Occipital lobe (tissue), 2 donors: ENCODE results near the gene RELN. TPM values are rescaled to one million over a fixed set of nuclear protein-coding genes. Genes with fewer than 3 reads are reported as not detected.
"Not testable (repeated sequence)": the region's sequence is repeated elsewhere in the genome, so short reads cannot be mapped to it uniquely, and the experiment has no call there.

Source experiments
- DNase-seq: peaks from one replicate; lab custom pipeline; 2025; lab: John Stamatoyannopoulos, UW
- total RNA-seq: library from RNA; depleted of rRNA; stranded (reverse); fragments of >200 nt; gene quantifications from one replicate; pipeline ENCODE4 v1.2.3, GENCODE V29; 2014

RELN gene
- total RNA-seq, 1 donor from 2014 or later, result 34.2 TPM

DNA sequence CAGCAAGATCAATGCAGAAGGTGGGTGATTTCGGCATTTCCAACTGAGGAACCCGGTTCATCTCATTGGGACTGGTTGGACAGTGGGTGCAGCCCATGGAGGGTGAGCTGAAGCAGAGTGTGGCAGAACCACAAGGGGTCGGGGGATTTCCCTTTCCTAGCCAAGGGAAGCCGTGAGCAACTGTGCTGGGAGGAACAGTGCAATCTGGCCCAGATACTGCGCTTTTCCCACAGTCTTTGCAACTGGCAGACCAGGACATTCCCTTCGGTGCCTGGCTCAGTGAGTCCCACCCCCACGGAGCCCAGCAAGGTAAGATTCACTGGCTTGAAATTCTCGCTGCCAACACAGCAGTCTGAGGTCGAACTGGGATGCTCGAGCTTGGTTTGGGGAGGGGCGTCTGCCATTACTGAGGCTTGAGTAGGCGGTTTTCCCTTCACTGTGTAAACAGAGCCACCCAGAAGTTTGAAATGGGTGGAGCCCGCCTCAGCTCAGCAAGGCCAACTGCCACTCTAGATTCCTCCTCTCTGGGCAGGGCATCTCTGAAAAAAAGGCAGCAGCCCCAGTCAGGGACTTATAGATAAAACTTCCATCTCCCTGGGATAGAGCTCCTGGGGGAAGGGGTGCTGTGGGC, 484.8 kb downstream of the RELN start:
- no peak for DNase-seq

DNA sequence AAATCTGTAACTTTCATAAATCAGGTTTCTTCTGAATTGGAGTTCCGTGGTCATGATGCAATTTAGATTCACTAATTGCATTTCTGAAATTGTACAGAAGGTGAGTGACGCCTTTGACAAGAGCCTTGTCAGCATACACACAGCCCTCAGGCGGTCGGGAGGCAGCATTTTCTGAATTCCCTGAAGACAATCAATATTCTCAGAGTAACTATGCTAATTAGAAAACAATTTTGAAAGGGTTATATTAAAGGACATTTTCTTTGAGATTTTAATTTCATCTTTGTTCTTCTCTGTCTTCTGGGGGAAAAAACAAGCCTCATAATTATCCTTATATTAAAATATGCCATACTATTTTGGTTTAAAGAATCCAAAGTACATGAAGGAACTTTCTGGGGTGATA, 488.3 kb downstream of the RELN start:
- DNase-seq, result no peak

DNA sequence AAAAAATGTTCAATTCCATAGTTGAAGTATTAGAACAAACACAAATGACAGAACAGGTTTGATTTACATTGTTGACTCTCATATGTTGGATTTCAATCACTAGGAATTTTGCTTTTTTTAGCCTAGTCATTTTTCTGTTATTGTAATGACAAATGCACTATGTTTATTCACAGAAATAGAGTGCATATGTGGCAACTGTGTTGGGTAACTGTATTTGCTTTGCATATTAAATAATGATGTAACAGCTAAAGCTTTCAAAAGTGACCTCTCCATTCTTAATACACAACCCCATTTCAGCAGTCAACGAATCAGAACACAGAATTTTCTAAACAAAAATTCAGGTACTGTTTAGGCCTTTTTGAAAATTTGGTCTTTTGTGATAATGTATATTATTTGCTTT, 489.5 kb downstream of the RELN start:
- DNase-seq, result no peak

DNA sequence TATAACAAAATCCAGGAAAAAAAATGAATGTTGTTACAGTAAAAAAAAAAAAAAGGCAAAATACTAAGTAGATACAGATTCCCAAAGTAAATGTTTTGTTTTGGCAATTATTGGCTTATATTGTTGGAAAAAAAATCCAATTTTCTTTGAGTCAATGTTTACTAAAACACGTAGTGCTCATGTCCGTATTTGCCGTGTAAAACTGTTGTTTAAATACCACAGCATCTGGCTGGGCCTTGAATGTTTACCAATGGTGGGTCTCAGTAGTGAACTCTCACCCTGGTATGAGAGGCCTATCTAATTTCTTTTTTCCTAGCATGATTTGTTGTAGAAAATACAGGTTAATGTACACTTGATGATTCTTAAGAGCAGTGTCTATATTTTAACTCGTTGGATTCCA, 502.0 kb downstream of the RELN start:
- DNase-seq, result no peak

DNA sequence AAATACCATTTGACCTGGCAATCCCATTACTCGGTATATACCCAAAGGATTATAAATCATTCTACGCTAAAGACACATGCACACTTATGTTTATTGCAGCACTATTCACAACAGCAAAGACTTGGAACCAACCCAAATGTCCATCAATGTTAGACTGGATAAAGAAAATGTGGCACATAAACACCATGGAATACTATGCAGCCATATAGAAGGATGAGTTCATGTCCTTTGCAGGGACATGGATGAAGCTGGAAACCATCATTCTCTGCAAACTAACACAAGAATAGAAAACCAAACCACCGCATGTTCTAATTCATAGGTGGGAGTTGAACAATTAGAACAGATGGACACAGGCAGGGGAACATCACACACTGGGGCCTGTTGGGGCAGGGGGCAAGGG, 502.6 kb downstream of the RELN start:
- DNase-seq, result not testable (repeated sequence)

DNA sequence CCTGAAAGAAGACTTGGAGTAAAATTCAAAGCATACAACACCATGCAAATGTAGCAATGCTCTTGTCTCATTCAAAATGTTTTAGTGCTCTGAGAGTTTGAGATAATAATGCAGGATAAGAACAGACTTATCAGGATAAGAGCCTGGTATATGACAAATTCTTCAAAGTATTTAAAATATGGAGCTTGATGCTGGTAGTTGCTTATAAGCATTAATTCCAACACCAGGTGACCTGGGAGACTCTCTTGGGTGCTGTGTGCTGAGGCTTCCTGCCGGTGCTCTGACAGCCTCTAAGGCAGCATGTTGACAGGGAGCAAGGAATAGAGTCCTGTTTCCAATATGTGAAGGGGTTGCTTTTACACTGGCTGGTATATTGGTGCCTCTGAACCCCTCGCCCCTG, 508.7 kb downstream of the RELN start:
- no peak for DNase-seq

DNA sequence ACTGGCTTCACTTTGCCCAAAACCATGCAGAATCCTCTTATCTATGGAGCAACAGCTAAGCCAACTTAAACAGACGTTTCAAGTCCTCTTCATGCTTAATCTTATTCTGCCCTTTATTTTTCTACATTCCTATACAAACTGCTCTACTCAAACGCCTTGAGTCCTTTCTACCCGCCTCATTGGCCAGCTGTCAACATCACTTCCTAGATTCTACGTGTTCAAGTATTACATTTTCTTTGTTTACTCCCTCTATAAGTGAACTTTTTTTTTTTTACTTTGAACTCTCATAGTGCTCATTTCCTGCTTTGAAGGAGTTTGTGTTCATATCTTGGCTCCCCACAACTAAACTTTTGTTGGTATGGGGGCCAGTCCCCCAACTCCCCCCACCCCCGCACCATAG, 514.5 kb downstream of the RELN start:
- DNase-seq, result no peak

DNA sequence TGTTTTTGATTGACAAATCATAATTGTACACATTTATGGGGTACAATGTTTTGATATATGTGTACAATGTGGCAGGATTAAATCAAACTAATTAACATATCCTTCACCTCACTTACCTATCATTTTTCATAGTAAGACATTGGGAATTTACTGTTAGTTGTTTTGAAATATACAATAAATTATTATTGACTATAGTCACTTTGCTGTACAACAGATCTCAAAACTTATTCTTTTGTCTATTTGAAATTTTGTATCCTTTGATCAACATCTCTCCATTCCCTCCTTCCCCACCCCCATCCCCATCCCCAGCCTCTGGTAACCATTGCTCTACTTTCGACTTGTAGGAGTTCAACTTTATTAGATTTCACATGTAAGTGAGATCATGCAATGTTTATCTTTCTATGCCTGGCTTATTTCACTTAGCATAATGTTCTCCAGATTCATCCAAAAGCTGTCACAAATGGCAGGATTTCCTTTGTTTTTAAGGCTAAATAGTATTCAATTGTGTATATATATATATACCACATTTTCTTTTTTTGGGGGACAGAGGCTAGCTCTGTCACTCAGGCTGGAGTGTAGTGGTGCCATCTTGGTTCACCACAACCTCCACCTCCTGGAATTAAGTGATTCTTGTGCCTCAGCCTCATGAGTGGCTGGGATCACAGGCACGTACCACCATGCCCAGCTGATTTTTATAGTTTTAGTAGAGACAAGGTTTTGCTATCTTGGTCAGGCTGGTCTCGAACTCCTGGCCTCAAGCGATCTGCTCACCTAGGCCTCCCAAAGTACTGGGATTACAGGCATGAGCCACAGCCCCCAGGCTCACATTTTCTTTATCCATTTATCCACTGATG, 520.1 kb downstream of the RELN start:
- no peak for DNase-seq

DNA sequence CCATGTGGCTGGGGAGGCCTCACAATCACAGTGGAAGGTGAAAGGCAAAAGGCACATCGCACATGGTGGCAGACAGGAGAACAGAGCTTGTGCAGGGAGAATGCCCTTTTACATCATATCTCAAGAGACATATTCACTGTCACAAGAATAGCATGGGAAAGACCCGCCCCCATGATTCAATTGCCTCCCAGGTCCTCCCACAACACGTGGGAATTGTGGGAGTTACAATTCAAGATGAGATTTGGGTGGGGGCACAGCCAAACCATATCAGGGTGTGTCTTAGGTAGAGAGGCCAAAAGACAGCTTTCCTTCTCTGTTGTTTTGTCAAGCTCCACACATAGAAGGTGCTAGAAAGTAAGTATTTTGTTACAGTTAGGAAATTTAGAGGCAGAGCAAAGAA, 522.6 kb downstream of the RELN start:
- DNase-seq, result no peak

DNA sequence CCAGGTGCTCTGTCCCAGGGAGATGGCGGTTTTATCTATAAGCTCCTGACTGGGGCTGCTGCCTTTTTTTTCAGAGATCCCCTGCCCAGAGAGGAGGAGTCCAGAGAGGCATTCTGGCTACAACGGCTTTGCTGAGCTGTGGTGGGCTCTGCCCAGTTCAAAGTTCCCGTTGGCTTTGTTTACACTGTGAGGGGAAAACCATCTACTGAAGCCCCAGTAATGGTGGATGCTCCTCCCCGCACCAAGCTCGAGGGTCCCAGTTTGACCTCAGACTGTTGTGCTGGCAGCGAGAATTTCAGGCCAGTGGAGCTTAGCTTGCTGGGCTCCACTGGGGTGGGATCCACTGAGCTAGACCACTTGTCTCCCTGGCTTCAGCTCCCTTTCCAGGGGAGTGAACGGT, 527.1 kb downstream of the RELN start:
- no peak for DNase-seq

DNA sequence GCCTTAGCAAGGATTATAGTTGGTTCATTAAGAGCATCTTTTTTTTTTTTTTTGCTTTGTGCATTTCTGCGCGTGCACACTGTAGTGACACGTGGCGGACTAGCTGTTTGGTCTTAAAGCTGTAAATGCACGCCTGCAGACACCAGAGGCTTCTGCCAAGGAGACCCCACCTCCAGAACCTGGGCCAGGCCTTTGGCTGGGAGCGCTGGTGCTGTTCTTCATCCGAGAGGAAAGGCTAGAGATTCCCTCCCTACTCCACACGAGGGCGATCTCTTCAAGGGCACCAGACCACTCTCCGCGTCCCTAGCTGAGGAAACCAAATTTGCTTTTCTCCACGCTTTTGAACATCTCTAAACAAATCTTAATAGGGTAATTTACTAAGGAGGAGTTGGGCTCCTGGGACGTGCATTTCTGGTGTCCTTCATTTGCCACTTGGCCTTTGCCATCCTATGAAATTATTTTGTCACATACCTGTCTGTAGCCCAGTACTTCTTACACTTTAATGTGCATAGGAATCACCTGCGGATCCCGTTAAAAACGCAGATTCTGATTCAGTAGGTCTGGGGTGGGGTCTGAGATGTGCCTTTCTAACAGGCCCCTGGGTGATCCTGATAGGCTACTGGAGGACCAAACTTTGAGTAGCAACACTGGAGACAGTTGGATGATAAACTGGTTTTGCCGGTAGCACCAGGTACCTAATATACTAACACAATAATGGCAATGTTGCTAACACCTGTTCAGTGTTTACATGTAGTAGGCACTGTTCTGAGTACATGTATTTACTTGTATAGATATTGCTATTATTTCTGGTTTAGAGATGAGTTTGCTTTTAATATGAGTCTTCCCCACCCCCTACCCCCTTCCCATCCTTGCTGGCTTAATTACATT, 542.1 kb downstream of the RELN start:
- DNase-seq, result no peak

DNA sequence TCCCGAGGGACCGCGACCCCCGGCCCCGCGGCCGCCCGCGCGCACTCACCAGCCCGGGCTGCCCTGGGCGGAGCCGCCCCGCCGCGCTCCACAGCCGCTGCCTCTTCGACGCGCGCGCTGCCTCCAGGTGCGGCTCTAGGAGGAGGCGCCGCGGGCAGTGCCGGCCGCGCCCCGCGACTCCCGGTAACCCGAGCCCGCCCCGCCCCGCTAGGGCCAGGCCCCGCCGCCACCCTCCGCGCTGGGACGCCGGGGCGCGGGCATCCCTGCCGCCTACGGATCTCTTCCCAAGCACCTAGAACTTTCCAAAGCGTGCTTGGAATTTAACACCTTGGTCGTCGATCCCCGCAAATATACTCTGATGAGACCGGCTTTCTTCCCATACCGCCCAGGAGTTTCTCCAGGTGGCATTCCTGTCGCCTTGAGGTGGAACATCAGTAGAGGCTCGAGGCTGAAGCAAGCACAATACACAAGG, 543.4 kb downstream of the RELN start, which contains the start of gene SLC26A5:
Gene SLC26A5, minus strand, starts transcription at position 159 of the 472 bp plus-strand sequence. CDS start 24,693 bp downstream, outside the sequence.
- DNase-seq, result no peak

DNA sequence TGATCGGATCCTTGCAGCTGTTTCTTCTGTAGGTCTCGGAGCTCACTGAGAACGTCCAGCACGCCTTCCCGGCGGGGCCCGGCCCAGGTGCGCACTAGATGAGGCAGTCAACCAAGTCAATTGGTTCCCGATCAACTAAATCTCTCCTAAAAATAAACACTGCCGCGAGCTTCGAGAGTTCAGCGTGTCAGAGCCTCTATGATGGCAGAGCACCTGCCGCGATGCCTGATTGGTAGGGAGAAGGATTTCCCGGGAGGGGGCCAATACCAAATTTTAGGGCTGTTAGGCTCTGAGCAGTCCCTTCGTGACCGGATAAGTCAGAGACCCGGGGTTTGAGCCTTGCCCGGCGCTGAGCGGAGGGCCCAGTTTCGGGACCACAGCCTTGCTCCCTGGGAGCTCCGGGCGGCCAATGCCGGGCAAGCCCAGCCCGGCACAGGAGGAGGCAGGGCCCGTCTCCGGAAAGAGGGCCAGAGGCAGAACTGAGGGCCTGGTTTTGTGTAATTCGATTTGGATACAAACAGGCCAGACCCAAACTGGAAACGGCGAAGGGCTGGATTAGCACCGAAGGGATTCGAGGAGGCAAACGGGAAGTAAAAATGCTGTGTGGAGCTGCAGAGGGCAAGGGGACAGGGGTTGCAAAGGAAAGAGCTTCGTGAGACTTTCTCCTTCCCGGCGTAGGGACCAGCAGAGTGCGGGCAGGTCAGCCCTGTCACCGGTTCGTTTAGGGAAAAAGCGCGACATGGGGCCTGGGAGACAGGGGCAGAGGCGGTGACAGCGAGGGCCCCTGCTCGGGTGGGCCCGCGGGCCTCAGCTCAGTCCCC, 544.0 kb downstream of the RELN start:
- DNase-seq, result no peak

DNA sequence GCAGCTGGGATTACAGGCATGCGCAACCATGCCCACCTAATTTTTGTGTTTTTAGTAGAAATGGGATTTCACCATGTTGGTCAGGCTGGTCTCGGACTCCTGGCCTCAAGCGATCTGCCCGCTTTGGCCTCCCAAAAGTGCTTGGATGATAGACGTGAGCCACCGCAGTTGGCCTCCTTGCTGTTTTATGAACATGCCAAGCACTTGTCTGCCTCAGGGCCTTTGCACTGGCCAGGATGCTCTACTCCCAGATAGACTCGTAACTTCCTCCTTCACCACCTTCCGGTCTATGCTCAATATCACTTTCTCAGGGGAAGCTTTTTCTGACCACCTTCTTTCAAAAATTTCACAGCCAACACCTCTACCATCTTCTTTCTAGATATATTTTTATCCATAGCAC, 549.8 kb downstream of the RELN start:
- DNase-seq, result no peak

DNA sequence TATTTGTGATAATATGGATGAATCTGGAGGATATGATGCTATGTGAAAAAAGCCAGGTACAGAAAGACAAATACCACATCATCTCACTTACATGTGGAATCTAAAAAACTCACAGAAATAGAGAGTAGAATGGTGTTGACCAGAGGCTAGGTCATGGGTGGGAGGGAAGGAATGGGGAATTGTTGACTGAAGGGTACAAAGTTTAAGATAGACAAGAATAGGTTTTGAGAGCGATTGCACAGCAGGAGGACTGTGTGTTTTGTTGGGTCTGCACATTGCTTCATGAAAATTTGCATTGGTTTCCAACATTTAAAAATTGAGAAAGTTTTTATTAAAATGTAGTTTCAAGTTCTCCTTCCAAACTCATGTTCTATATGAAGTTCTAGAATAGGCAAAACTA, 551.8 kb downstream of the RELN start:
- no peak for DNase-seq

DNA sequence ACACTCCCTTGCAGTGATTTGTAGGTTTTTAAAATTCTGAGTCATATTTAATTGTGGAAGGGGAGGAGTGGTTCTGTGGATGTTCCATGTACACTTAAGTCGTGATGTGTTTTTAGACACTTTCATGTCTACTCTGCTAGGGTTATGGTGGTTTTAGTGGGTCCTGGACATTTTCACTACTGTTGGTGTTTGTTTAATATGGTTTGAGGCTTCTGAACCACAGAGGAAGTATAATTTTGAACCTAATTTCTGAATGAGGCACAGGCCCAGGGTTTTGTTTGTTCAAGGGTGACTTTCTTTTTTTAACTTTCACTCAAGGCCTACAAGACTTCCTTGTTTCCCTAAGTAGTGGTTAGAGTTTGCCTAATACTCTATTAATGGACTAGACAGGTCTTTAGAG, 556.7 kb downstream of the RELN start:
- DNase-seq, result no peak

DNA sequence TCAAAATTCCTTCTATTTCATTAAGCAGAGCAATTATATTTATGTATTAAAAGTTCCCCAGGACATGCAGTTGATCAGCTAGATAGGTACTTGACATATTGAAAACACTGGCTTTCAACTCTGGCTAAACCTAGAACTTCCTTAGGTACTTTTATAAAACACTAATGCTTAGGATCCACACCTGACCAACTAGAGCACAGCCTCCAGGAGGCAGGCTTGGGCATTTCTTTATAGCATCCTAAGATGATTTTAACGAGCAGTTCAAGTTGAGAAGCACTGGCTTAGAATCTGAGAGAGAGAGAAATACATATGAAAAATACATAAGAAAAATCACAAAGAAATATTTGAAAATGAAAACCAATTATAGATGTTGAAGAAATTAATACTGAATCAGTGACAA, 564.3 kb downstream of the RELN start:
- no peak for DNase-seq

DNA sequence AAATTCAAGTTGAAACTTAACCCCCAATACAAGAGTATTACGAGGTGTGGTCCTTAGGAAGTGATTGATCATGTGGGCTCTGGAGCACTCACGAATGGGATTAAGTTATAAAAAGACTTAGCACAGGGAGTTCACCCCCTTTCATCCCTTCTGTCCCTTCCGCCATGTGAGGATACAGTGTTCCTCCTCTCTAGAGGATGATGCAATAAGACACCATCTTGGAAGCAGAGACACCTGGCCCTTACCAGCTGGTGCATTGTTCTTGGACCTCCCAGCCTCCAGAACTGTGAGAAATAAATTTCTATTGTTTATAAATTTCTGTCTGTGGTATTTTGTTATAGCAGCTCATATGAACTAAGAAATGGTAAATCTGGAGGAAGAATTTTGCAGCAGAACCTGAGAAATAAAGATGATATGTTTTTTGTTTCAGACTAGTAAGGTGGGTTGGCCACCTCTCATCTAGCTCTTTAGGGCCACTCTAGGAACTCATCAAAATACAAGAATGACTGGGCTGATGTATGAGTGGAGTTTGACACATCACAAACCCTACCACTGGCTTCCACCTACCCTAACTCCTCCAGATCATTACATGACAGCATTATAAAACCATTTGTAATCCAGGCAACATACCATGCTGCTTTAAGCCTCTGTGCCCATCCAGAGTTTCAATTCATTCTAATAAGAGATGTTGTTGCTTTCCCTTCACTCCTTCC, 565.8 kb downstream of the RELN start:
- DNase-seq, result no peak
